ENCODE measurements around the gene ZFP69.

ZFP69 gene

DNA sequence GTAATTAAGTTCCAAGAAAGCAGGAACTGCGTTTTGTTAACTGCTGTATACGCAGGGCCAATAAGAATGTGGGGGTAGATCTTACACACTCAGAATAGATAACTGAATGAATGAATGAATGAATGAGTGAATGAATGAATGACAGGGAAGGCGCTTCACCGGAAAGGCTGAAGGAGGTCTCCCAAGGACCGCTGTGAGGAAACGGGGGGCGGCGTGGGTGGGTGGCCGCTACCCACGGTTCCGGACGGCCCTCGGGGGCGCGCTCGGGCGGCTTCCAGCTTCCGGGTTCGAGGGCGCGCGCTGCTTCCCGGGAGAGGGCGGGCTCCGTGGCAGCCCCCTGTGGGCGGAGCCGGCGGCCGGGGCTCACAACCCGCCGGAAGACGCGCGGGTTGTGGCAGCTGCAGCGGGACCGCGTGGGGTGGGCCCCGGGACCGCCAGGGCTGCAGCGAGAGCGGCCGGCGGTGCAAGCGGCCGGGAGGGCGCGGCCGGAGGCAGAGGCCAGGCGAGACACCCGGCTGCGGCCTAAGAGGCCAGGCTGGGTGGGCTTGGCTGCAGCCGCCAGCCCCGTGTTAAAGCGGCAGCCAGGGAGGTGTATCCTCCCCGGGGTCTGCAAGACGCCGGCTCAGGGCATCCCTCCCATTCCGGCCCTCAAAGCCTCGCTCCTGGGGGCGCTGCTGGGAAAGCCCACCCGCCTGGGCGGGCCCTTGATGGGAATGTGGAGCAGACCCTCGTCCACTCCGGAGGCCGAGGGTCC is at the start of gene ZFP69:
Gene ZFP69 (plus strand): TSS at position 367 of the 754 bp plus-strand sequence. CDS start 2,072 bp downstream, outside the sequence.
- Histone ChIP-seq H3K4me1 (ENCODE audit: control insufficient read depth, insufficient read depth, low read length, unreplicated experiment) (peaks cover 5% of the 10 kb centered on the region), H3K4me3 (ENCODE audit: low read depth, low read length) (peak within 1 kb of the TSS; percentile 94), H3K27ac (ENCODE audit: low read depth, low read length) (0 out of 2 replicates have a peak within 1 kb of the TSS, but pooled peaks have one; percentile 2), H2AFZ (ENCODE audit: low read length, unreplicated experiment) (peak within 1 kb of the TSS; percentile 99), H3K27me3 (ENCODE audit: insufficient read depth, low read length) (no peaks in the 10 kb centered on the region), H3K79me2 (ENCODE audit: control insufficient read depth, insufficient read depth, low read length, unreplicated experiment) (no peaks in the 10 kb centered on the region), H3K36me3 (ENCODE audit: insufficient read depth, low read length) (peaks cover 9% of the 10 kb centered on the region)

DNA sequence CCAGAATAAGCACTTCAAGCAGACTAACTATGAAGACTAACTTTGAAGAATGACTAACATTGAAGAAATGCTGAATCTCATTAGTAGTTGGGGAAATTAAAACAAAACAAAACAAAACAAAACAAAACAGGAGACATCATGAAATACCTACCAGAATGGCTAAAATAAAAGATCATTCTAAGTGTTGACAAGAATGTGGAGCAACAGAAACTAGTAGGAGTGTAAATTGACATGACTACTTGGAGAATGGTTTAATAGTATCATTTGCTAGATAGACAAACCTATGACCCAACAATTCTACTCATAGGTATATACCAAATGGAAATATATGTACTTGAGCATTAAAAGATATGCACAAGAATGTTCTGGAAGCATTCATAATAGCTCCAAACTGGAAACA is 45.7 kb upstream of the ZFP69 start:
- H3K79me2 ChIP-seq (ENCODE audit: control insufficient read depth, insufficient read depth, low read length, unreplicated experiment) = no peaks in the 10 kb centered on the region
- peaks cover 2% of the 10 kb centered on the region; the same call in 1 of the 2 replicates for H3K36me3 ChIP-seq (ENCODE audit: insufficient read depth, low read length)
- no peaks in the 10 kb centered on the region for H3K27me3 ChIP-seq (ENCODE audit: insufficient read depth, low read length)
- peaks cover 3% of the 10 kb centered on the region for H3K4me1 ChIP-seq (ENCODE audit: control insufficient read depth, insufficient read depth, low read length, unreplicated experiment)
- H3K27ac ChIP-seq (ENCODE audit: low read depth, low read length) = no peak overlapping the region
- H2AFZ ChIP-seq (ENCODE audit: low read length, unreplicated experiment) = no peak overlapping the region
- H3K4me3 ChIP-seq (ENCODE audit: low read depth, low read length) = no peak overlapping the region

GRCh38 chr1:40432644-40433390 is 44.3 kb upstream of the ZFP69 start:
- peaks cover 3% of the 10 kb centered on the region for H3K4me1 ChIP-seq (ENCODE audit: control insufficient read depth, insufficient read depth, low read length, unreplicated experiment)

GRCh38 chr1:40435471-40435870 is 41.6 kb upstream of the ZFP69 start:
- Histone ChIP-seq H3K4me1 (ENCODE audit: control insufficient read depth, insufficient read depth, low read length, unreplicated experiment) (peaks cover 3% of the 10 kb centered on the region), H3K36me3 (ENCODE audit: insufficient read depth, low read length) (peaks cover 2% of the 10 kb centered on the region; the same call in 1 of the 2 replicates), H3K27ac (ENCODE audit: low read depth, low read length) (peak overlapping the region; percentile 31), H3K27me3 (ENCODE audit: insufficient read depth, low read length) (no peaks in the 10 kb centered on the region), H3K4me3 (ENCODE audit: low read depth, low read length) (no peak overlapping the region), H3K79me2 (ENCODE audit: control insufficient read depth, insufficient read depth, low read length, unreplicated experiment) (no peaks in the 10 kb centered on the region), H2AFZ (ENCODE audit: low read length, unreplicated experiment) (no peak overlapping the region)

More at GRCh38 chr1:40432644-40433390, 44.3 kb upstream of the ZFP69 start:
- Histone ChIP-seq H3K27me3 (ENCODE audit: insufficient read depth, low read length) (no peaks in the 10 kb centered on the region), H3K27ac (ENCODE audit: low read depth, low read length) (no peak overlapping the region), H3K36me3 (ENCODE audit: insufficient read depth, low read length) (peaks cover 2% of the 10 kb centered on the region; the same call in 1 of the 2 replicates), H3K79me2 (ENCODE audit: control insufficient read depth, insufficient read depth, low read length, unreplicated experiment) (no peaks in the 10 kb centered on the region), H2AFZ (ENCODE audit: low read length, unreplicated experiment) (no peak overlapping the region), H3K4me3 (ENCODE audit: low read depth, low read length) (no peak overlapping the region)

DNA sequence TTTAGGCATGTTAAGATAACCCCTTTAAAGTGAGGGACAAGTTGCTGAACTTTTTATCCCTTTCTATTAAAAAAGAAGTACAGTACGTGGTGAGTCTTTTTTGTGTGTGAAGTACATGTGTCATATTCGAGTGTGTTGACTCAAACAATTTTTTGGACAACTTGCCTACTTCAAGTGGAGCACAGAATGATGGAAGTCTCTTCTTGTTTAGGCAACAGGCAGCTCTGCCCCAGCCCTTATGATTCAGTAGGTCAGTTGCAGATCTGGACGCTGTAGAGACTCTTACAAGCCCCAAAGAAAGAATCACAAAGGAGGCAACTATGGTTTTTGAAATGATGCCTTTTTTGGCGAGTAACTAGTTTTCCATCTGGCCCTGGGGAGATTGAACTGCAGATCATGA is 41.2 kb upstream of the ZFP69 start:
- H3K27me3 ChIP-seq (ENCODE audit: insufficient read depth, low read length) = no peaks in the 10 kb centered on the region
- H3K4me3 ChIP-seq (ENCODE audit: low read depth, low read length) = no peak overlapping the region
- H3K79me2 ChIP-seq (ENCODE audit: control insufficient read depth, insufficient read depth, low read length, unreplicated experiment) = no peaks in the 10 kb centered on the region
- H2AFZ ChIP-seq (ENCODE audit: low read length, unreplicated experiment) = no peak overlapping the region
- H3K36me3 ChIP-seq (ENCODE audit: insufficient read depth, low read length) = peaks cover 2% of the 10 kb centered on the region; the same call in 1 of the 2 replicates
- H3K27ac ChIP-seq (ENCODE audit: low read depth, low read length) = peak overlapping the region; percentile 31
- peaks cover 3% of the 10 kb centered on the region for H3K4me1 ChIP-seq (ENCODE audit: control insufficient read depth, insufficient read depth, low read length, unreplicated experiment)

DNA sequence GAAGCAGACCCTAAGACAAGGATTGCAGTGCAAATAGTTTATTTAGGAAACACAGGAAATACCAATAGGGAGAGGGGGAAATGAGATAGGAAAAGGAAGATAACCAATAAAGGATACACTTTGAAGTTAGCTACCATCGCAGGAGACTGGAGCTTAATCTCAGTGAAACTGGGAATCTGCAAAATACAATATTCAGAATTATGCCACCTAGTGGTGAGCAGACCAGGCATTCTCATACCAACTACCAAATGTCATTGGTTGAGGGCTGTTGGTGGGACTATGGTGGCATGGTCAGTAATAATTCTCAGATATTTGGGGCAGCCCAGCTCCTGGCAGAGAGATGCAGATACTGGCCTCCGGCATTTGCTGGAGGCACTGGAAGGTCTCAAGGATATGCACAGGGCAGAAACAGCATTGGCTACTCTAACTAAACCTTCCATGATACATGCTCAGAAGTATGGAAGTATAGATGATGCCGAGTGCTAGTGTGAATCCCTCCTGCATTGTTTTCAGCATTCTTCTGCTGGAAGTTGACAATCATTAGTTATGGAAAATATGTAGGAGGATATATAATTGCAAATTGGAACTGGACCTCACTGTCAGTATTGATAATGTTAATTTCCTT is 38.6 kb upstream of the ZFP69 start:
- H3K36me3 ChIP-seq (ENCODE audit: insufficient read depth, low read length) = no peaks in the 10 kb centered on the region
- H3K27me3 ChIP-seq (ENCODE audit: insufficient read depth, low read length) = no peaks in the 10 kb centered on the region
- peaks cover 3% of the 10 kb centered on the region for H3K4me1 ChIP-seq (ENCODE audit: control insufficient read depth, insufficient read depth, low read length, unreplicated experiment)
- H3K27ac ChIP-seq (ENCODE audit: low read depth, low read length) = no peak overlapping the region
- no peak overlapping the region for H2AFZ ChIP-seq (ENCODE audit: low read length, unreplicated experiment)
- no peak overlapping the region for H3K4me3 ChIP-seq (ENCODE audit: low read depth, low read length)
- H3K79me2 ChIP-seq (ENCODE audit: control insufficient read depth, insufficient read depth, low read length, unreplicated experiment) = no peaks in the 10 kb centered on the region

GRCh38 chr1:40439247-40439646 is 37.8 kb upstream of the ZFP69 start:
- H3K27ac ChIP-seq (ENCODE audit: low read depth, low read length) = no peak overlapping the region
- no peaks in the 10 kb centered on the region for H3K27me3 ChIP-seq (ENCODE audit: insufficient read depth, low read length)
- no peak overlapping the region for H3K4me3 ChIP-seq (ENCODE audit: low read depth, low read length)
- no peak overlapping the region for H2AFZ ChIP-seq (ENCODE audit: low read length, unreplicated experiment)
- peaks cover 3% of the 10 kb centered on the region for H3K4me1 ChIP-seq (ENCODE audit: control insufficient read depth, insufficient read depth, low read length, unreplicated experiment)
- H3K79me2 ChIP-seq (ENCODE audit: control insufficient read depth, insufficient read depth, low read length, unreplicated experiment) = no peaks in the 10 kb centered on the region
- H3K36me3 ChIP-seq (ENCODE audit: insufficient read depth, low read length) = no peaks in the 10 kb centered on the region

DNA sequence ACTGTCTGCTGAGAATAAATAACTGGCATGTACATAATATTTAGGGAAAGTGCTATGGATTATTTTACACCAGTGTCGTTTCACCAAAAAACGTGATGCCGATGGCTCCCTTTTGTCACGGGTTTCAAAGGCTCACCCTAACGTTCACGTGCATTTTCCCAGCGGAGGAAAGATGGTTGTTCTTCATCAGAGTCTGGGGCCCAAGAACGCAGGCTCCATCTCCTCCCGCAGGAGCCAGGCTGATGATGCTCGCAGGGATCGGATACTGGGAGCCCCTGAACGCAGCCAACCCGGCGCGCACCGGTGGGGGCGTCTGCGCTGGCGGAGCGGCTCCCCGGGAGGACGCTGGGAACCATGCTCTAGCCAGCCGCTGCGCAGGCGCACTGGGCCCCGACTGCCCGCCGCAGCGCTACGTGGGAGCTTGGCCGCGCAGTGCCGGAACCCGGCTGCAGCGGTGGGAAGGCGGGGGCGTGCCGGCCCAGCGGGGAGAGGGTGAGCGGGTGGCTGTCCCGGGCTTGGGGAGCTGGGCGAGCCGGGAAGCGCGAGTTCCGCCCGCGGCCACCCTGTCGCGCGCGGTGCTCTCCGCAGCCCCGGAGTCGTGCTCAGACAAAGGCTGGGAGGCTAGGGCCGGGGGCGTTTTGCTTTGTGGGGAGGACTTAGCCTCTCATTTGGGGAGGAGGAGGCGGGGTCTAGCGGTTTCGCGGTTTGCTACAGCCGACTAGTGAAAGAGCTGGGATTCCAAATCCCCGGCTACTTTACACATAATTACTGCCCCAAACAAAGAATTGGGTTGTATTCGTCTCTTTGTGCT is 27.2 kb upstream of the ZFP69 start, which contains the start of gene ZFP69B:
Gene ZFP69B (plus strand): TSS at position 793 of the 811 bp plus-strand sequence. CDS start 486 bp downstream, outside the sequence.
- peak within 1 kb of the TSS; percentile 62 for H2AFZ ChIP-seq (ENCODE audit: low read length, unreplicated experiment)

GRCh38 chr1:40450495-40451237 is 26.4 kb upstream of the ZFP69 start:
- peaks cover 21% of the 10 kb centered on the region for H3K36me3 ChIP-seq (ENCODE audit: insufficient read depth, low read length)
- H3K27ac ChIP-seq (ENCODE audit: low read depth, low read length) = peak overlapping the region; percentile 69
- H3K4me3 ChIP-seq (ENCODE audit: low read depth, low read length) = peak overlapping the region; percentile 78
- H3K27me3 ChIP-seq (ENCODE audit: insufficient read depth, low read length) = no peaks in the 10 kb centered on the region
- H2AFZ ChIP-seq (ENCODE audit: low read length, unreplicated experiment) = peak overlapping the region; percentile 62
- peaks cover 5% of the 10 kb centered on the region for H3K79me2 ChIP-seq (ENCODE audit: control insufficient read depth, insufficient read depth, low read length, unreplicated experiment)
- peaks cover 12% of the 10 kb centered on the region for H3K4me1 ChIP-seq (ENCODE audit: control insufficient read depth, insufficient read depth, low read length, unreplicated experiment)

More for the DNA sequence above, 27.2 kb upstream of the ZFP69 start, which contains the start of gene ZFP69B:
- Histone ChIP-seq H3K4me3 (ENCODE audit: low read depth, low read length) (peak within 1 kb of the TSS; percentile 78), H3K4me1 (ENCODE audit: control insufficient read depth, insufficient read depth, low read length, unreplicated experiment) (peaks cover 12% of the 10 kb centered on the region), H3K36me3 (ENCODE audit: insufficient read depth, low read length) (peaks cover 19% of the 10 kb centered on the region), H3K27me3 (ENCODE audit: insufficient read depth, low read length) (no peaks in the 10 kb centered on the region), H3K79me2 (ENCODE audit: control insufficient read depth, insufficient read depth, low read length, unreplicated experiment) (peaks cover 5% of the 10 kb centered on the region), H3K27ac (ENCODE audit: low read depth, low read length) (peak within 1 kb of the TSS; percentile 69)
